ENCODE measurements around the gene LCE5A.

The LCE5A gene, protein sequence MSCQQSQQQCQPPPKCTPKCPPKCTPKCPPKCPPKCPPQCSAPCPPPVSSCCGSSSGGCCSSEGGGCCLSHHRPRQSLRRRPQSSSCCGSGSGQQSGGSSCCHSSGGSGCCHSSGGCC

DNA sequence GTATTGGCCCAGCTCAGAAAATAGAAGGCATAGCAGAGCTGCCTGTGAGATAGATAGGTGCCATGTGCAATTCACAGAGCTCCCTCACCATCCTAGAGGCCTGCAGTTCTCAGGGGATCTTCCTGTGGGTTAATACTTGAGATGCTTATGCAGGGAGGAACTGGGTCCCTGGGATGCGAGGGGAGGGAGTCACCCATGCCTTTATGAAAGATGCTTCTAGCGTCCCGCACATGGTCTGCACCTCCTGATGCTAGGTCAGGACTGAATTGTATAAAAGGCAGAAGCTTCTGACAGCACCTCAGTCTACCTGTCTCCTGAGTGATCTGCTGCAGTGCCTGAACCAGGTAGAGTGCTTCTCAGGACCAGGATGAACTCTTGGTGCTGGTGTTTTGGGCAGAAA is at the start of gene LCE5A:
Gene LCE5A, plus strand, starts transcription at position 301 of the 400 bp plus-strand sequence. CDS start 732 bp downstream, outside the sequence.
- in situ Hi-C loops (cut with HindIII; ENCODE audit: low sequenced_read_pairs): no loop called here
- no peak for DNase-seq (ENCODE audit: low read depth)
- H3K4me3 ChIP-seq (ENCODE audit: low read depth, low read length): no peak within 1 kb of the TSS
- TF ChIP-seq, protein P1, sequence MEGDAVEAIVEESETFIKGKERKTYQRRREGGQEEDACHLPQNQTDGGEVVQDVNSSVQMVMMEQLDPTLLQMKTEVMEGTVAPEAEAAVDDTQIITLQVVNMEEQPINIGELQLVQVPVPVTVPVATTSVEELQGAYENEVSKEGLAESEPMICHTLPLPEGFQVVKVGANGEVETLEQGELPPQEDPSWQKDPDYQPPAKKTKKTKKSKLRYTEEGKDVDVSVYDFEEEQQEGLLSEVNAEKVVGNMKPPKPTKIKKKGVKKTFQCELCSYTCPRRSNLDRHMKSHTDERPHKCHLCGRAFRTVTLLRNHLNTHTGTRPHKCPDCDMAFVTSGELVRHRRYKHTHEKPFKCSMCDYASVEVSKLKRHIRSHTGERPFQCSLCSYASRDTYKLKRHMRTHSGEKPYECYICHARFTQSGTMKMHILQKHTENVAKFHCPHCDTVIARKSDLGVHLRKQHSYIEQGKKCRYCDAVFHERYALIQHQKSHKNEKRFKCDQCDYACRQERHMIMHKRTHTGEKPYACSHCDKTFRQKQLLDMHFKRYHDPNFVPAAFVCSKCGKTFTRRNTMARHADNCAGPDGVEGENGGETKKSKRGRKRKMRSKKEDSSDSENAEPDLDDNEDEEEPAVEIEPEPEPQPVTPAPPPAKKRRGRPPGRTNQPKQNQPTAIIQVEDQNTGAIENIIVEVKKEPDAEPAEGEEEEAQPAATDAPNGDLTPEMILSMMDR (IDR thresholded peaks at IDR 0.05; ENCODE audit: low read depth, low read length, missing control alignments): no peak

DNA sequence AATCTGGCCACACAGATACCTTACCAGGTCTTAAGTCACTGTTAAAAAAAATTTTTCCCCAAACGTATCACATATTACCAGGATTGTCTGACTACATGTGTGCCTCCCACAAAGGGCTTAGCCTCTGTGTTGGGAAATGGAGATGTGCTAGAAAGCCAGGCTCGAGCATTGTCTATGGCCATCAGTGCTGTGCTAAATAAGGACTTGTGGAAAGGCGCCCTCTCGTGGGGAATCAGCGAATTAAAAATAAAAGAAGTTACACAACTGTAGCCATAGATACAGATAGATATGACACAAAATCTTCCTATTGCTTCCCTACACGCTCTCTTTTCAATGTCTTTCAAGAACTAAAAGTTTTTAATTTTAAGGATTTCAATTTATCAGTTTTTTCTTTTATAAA is 49.1 kb upstream of the LCE5A start:
- TF ChIP-seq, protein P1 (IDR thresholded peaks at IDR 0.05; ENCODE audit: low read depth, low read length, missing control alignments): peak; percentile 56
- no peak overlapping the region for H3K4me3 ChIP-seq (ENCODE audit: low read depth, low read length)
- in situ Hi-C loops (cut with HindIII; ENCODE audit: low sequenced_read_pairs): no loop called here
- DNase-seq (ENCODE audit: low read depth): peak; percentile 5

DNA sequence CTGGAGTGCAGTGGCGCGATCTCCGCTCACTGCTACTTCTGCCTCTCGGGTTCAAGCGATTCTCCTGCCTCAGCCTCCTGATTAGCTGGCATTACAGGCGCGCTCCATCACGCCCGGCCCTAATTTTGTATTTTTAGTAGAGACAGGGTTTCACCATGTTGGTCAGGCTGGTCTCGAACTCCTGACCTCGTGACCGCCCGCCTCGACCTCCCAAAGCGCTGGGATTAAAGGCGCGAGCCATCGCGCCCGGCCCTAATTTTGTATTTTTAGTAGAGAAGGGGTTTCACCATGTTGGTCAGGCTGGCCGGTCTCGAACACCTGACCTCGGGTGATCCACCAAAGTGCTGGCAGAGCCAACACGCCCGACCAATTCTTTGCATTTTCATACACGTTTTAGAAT is 48.0 kb upstream of the LCE5A start:
- TF ChIP-seq, protein P1 (IDR thresholded peaks at IDR 0.05; ENCODE audit: low read depth, low read length, missing control alignments): no peak
- DNase-seq (ENCODE audit: low read depth): no peak
- no peak overlapping the region for H3K4me3 ChIP-seq (ENCODE audit: low read depth, low read length)
- in situ Hi-C loops (cut with HindIII; ENCODE audit: low sequenced_read_pairs): no loop called here

DNA sequence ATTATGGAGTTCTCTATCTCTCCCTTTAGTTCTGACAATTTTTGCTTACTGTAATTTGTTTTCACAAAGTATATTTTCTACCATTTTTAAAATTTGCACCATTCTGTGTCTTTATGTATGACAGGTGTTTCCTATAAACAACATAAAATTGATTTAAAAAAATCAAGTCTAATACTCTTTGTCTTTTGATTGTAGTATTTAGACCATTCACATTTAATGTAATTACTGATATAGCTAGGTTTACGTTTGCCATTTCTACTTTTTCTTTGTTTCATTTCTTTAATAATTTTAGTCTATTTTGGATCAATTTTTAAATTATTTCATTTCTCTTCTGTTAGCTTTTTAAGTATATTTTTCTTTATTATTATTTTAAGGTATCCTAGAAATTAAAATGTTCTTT is 44.4 kb upstream of the LCE5A start:
- TF ChIP-seq, protein P1 (IDR thresholded peaks at IDR 0.05; ENCODE audit: low read depth, low read length, missing control alignments): no peak
- no peak for DNase-seq (ENCODE audit: low read depth)
- in situ Hi-C loops (cut with HindIII; ENCODE audit: low sequenced_read_pairs): no loop called here
- no peak overlapping the region for H3K4me3 ChIP-seq (ENCODE audit: low read depth, low read length)

DNA sequence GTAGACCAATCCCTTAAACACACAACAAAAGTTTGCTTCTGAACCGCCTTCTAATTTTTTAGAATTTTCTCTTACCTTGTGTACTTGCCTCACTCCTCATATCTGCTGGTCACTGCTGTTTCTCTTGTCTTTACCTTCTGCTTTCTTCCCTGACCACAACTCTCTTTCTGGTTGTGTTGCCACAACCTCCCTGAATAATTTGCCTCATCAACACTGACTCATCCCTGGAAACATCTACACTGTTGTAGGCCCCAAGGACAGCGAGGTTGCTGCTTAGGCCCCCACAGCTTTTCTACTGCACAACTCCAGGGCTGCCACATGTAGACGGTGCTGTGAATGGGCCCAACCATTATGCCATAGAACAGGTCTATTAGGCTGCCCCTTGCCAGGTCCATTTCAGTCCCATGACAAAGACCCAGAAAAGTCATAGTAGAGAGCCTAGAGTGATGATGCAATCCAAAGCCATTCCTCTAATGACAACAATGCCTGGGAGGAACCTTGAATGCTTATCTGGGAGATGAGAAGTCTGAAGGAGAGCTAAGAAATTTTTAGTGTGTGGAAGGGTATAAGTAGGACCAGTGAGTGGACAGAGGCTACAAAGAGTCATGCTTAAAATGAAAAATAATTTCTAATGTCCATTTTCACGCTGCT is 36.6 kb upstream of the LCE5A start:
- in situ Hi-C loops (cut with HindIII; ENCODE audit: low sequenced_read_pairs): no loop called here
- no peak overlapping the region for H3K4me3 ChIP-seq (ENCODE audit: low read depth, low read length)
- DNase-seq (ENCODE audit: low read depth): no peak
- TF ChIP-seq, protein P1 (IDR thresholded peaks at IDR 0.05; ENCODE audit: low read depth, low read length, missing control alignments): no peak

DNA sequence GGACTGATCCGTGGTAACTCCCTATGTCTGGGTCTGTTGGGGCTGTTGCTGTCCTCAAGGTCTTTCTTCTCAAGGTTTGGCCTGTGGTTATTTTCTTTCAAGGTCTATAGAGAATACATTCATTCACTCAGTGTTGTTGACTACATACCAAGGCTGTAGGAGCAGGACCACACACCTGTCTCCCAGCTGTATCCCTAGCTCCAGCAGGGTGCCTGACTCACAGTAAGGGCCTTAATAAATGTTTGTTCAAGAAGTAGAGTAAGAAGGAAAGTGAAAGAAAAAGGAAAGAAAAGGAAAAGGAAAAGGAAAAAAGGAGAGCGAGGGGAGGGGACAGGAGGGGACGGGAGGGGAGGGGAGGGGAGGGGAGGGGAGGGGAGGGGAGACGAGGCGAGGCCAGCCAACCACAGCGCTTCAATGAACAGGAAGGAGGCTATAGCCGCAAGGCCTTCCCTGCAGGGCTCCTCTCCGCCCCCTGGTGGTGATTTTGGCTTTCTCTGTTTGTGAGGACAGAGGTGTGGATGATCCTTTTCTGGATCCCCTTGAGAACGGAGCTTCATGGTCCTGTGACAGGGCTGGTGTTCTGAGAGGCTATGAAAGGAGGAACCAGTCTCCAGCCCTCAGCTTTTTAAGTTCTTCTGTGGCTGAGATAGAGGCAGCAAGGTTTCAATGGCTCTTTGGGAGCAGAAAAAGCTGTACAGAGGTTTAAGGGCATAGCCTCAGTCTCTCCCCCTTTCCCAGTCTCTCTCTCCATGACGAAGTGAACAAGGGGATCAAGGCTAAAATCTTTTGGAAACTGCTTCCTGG is 30.6 kb upstream of the LCE5A start:
- in situ Hi-C loops (cut with HindIII; ENCODE audit: low sequenced_read_pairs): no loop called here
- no peak overlapping the region for H3K4me3 ChIP-seq (ENCODE audit: low read depth, low read length)
- no peak for DNase-seq (ENCODE audit: low read depth)
- TF ChIP-seq, protein P1 (IDR thresholded peaks at IDR 0.05; ENCODE audit: low read depth, low read length, missing control alignments): peak; percentile 18

All from astrocyte of the cerebellum (primary cell).